SU-DHL-6 (cell line): Measurements from ENCODE around the gene KMT2E.

Source experiments
- CTCF ChIP-seq: fragments of 200-600 bp; sonication (generic); IDR thresholded peaks from one replicate; pipeline ENCODE4 v1.5.1; 2017; ENCODE audit warnings: antibody characterized with exemption, mild to moderate bottlenecking, low read length, moderate library complexity; ENCODE audit not compliant: insufficient read depth, poor library complexity, severe bottlenecking
- EZH2phosphoT487 ChIP-seq: fragments of 200-600 bp; sonication (generic), shearing (Covaris generic); conservative IDR thresholded peaks from 2 replicates; pipeline ENCODE4 v1.6.1; 2018; ENCODE audit warnings: mild to moderate bottlenecking, antibody characterized with exemption, low read length, moderate library complexity, mixed read lengths

DNA sequence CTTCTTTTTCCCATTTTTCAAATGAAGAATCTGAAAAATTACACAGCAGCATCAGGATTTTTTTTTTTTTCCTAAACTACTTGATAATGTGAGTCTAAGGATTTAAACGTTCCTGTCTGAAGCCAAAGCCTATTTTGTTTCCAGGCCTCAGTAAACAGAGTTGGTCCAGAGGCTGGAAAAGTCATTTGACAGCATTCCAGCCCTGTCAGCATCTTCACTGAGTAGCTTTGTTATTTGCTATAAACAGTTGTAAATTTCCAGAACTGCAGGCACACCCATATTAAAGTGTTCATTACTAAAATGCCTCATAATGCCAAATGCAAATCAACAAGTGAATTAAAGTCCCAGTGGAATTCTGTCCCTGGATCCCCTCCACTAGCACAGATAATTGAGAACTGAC, 35.5 kb upstream of the KMT2E start:
- no peak for TF ChIP-seq CTCF
- no peak for TF ChIP-seq EZH2phosphoT487
